Stimulated activated CD4-positive, alpha-beta T cell treated with anti-CD3 and anti-CD28 coated beads, Interleukin-1b, Interleukin-23, amount 100 ng/mL, for 4 hours (primary cell): Measurements from ENCODE around the gene ZMIZ2.
"Not testable (repeated sequence)": the region's sequence is repeated elsewhere in the genome, so short reads cannot be mapped to it uniquely, and the experiment has no call there.

ENCODE experiments used
- DNase-seq, 2 donors: peaks; one replicate each; pipeline ENCODE4 v3.0.0-alpha.2; 2020; ENCODE audit warnings: low read depth in 2 of 2

The ZMIZ2 gene

GRCh38 chr7:44748045-44748947 lies at the start of gene ZMIZ2:
Gene ZMIZ2, plus strand, starts transcription at chr7:44748847. Its CDS starts 7,403 bp downstream, at chr7:44756250.
- DNase-seq = peak; percentile 92 to 93

GRCh38 chr7:44699598-44699997 lies 49.0 kb upstream of the ZMIZ2 start:
- not testable (repeated sequence) for DNase-seq

- DNase-seq = no peak
These were observed 48.3 kb upstream of the ZMIZ2 start for GRCh38 chr7:44700322-44700721.

- DNase-seq = not testable (repeated sequence)
These were observed 45.3 kb upstream of the ZMIZ2 start for GRCh38 chr7:44703391-44703790.

- DNase-seq = no peak
These were observed 44.7 kb upstream of the ZMIZ2 start for GRCh38 chr7:44703921-44704320.

GRCh38 chr7:44705434-44705833 lies 43.2 kb upstream of the ZMIZ2 start:
- no peak for DNase-seq

GRCh38 chr7:44706788-44707557 lies 41.7 kb upstream of the ZMIZ2 start:
- DNase-seq = no peak

- DNase-seq = no peak
These were observed 41.0 kb upstream of the ZMIZ2 start for GRCh38 chr7:44707558-44708230.

GRCh38 chr7:44709011-44709915 lies 39.4 kb upstream of the ZMIZ2 start:
- DNase-seq = no peak

- DNase-seq = no peak
These were observed 38.6 kb upstream of the ZMIZ2 start for GRCh38 chr7:44709945-44710596.

GRCh38 chr7:44711528-44711927 lies 37.1 kb upstream of the ZMIZ2 start:
- no peak for DNase-seq

- no peak for DNase-seq
These were observed 36.6 kb upstream of the ZMIZ2 start for GRCh38 chr7:44712012-44712411.

GRCh38 chr7:44713141-44713540 lies 35.5 kb upstream of the ZMIZ2 start:
- DNase-seq = no peak

GRCh38 chr7:44713680-44714335 lies 34.8 kb upstream of the ZMIZ2 start:
- DNase-seq = no peak

GRCh38 chr7:44716205-44716604 lies 32.4 kb upstream of the ZMIZ2 start:
- no peak for DNase-seq

- no peak for DNase-seq
These were observed 28.3 kb upstream of the ZMIZ2 start for GRCh38 chr7:44720301-44720700.

- no peak for DNase-seq
These were observed 24.4 kb upstream of the ZMIZ2 start for GRCh38 chr7:44724276-44724675.

- not testable (repeated sequence) for DNase-seq
These were observed 22.4 kb upstream of the ZMIZ2 start for GRCh38 chr7:44726250-44726649.

- no peak for DNase-seq
These were observed 21.3 kb upstream of the ZMIZ2 start for GRCh38 chr7:44727158-44727936.
